ENCODE results near the gene ALDH3A2.
A peak's percentile ranks its signal among the peaks of the same experiment; 100 is the strongest.

The ALDH3A2 gene

DNA sequence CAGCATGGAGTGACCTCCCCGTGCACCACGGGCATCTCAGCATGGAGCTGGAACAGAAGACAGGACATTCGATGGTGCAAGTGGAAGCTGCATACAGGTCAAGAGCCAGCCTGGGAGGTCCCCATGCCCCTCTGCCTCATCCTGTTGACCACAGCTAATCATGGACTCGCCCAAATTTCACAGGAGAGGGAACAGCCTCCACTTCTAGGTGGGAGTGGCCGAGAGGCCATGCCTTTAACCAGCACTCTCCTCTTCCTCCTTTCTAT is 71.6 kb downstream of the ALDH3A2 start:
- in situ Hi-C loops (cut with HindIII; ENCODE audit: low pct_ligation_motif_present, low sequenced_read_pairs), result no loop called here
- DNase-seq, result no peak
- Histone ChIP-seq H3K27ac (no peak overlapping the region), H3K4me3 (ENCODE audit: low read depth, low read length) (no peak overlapping the region), H3K36me3 (replicated peaks) (no peaks in the 10 kb centered on the region), H3K27me3 (replicated peaks) (no peaks in the 10 kb centered on the region)
- no peak for TF ChIP-seq CTCF (IDR thresholded peaks at IDR 0.05; ENCODE audit: low read depth, low read length, missing control alignments)

GRCh38 chr17:19720631-19721426 is 72.3 kb downstream of the ALDH3A2 start:
- Histone ChIP-seq H3K27ac (no peak overlapping the region), H3K36me3 (replicated peaks) (no peaks in the 10 kb centered on the region), H3K4me3 (ENCODE audit: low read depth, low read length) (no peak overlapping the region), H3K27me3 (replicated peaks) (no peaks in the 10 kb centered on the region)
- DNase-seq, result no peak
- TF ChIP-seq CTCF (IDR thresholded peaks at IDR 0.05; ENCODE audit: low read depth, low read length, missing control alignments), result no peak
- in situ Hi-C loops (cut with HindIII; ENCODE audit: low pct_ligation_motif_present, low sequenced_read_pairs), result no loop called here

DNA sequence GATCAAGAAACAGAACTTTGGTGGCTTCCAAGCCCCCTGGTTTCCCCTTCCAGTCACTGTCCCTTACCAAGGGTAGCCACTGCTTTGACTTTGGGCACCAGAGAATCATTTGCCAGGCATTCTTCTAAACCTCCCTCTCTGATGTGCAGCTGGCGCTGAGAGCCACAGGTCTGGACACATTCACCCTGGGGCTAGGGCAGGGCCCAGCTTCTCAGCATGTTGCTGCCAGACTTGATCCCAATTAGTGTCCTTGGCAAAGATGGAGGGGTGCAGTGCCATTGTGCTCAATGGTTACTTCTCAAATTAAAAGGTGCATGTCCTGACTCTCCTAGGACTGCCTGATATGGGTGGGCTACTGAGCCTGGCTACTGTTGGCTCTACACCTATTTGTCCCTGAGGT is 75.4 kb downstream of the ALDH3A2 start:
- no peak overlapping the region for H3K4me3 ChIP-seq (ENCODE audit: low read depth, low read length)
- H3K27ac ChIP-seq, result no peak overlapping the region
- in situ Hi-C loops (cut with HindIII; ENCODE audit: low pct_ligation_motif_present, low sequenced_read_pairs), result no loop called here

DNA sequence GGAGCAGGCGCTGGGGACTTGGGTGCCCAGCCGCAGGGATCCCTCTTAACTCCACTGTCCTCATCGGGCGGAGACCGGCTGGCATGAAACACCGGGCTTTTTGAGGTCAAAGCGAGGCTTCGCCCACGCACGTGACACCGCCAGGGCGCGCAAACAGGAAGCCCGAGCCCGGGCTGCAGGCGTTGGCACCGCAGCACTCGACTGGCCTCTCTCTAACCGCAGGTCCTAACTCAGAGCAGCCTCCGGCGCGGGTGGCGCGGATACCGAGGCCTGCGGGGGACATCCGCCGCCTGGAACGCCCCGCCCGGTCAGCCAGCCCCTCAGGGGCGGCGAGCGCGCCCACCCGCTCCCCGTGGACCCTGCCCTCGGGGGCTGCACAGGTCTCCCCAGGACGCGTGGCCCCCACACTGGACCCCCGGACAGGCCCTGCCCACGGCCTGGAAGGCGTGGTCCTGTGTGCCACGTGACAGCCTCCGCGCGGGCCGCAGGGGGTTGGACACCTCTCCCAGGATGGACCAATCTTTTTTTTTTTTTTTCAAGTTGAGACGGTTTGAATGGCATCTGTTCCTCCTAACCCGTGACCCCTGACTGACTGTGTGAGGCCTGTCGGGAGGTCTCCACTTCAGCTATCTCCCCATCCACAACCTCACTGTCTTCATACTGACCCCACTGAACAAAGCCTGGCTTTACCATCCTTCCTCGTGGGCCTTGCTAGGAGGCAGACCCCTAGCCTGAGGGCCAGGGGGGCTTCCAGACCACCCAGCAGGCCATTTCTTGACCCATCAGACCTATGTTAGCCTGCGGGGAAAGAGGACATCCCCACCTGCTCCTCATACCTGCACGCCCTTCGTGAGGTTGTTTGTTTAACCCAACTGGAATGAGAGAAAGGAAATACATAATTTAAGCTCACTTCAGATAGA is 76.2 kb downstream of the ALDH3A2 start:
- Histone ChIP-seq H3K27ac (no peak overlapping the region), H3K36me3 (replicated peaks) (no peaks in the 10 kb centered on the region), H3K4me3 (ENCODE audit: low read depth, low read length) (peak overlapping the region; percentile 22), H3K27me3 (replicated peaks) (no peaks in the 10 kb centered on the region)
- no peak for TF ChIP-seq CTCF (IDR thresholded peaks at IDR 0.05; ENCODE audit: low read depth, low read length, missing control alignments)
- in situ Hi-C loops (cut with HindIII; ENCODE audit: low pct_ligation_motif_present, low sequenced_read_pairs), result no loop called here
- DNase-seq, result no peak

More for the DNA sequence above, 75.4 kb downstream of the ALDH3A2 start:
- Histone ChIP-seq H3K27me3 (replicated peaks) (no peaks in the 10 kb centered on the region), H3K36me3 (replicated peaks) (no peaks in the 10 kb centered on the region)
- DNase-seq, result no peak
- no peak for TF ChIP-seq CTCF (IDR thresholded peaks at IDR 0.05; ENCODE audit: low read depth, low read length, missing control alignments)

GRCh38 chr17:19725486-19725885 is 76.9 kb downstream of the ALDH3A2 start:
- no peak for DNase-seq
- in situ Hi-C loops (cut with HindIII; ENCODE audit: low pct_ligation_motif_present, low sequenced_read_pairs), result no loop called here

More at GRCh38 chr17:19725486-19725885, 76.9 kb downstream of the ALDH3A2 start:
- Histone ChIP-seq H3K36me3 (replicated peaks) (no peaks in the 10 kb centered on the region), H3K4me3 (ENCODE audit: low read depth, low read length) (no peak overlapping the region), H3K27me3 (replicated peaks) (no peaks in the 10 kb centered on the region), H3K27ac (no peak overlapping the region)
- TF ChIP-seq CTCF (IDR thresholded peaks at IDR 0.05; ENCODE audit: low read depth, low read length, missing control alignments), result no peak
